Lung (tissue), 12 donors: ENCODE data around the gene SELENOM. TPM values are rescaled to one million over a fixed set of nuclear protein-coding genes. Genes with fewer than 3 reads are reported as not detected.

ENCODE experiments used
- ATAC-seq: fragments of 200-7000 bp; cut with Tn5 transposase; one replicate; pipeline ENCODE4 v1.9.1; 2020; ENCODE audit warnings: moderate number of reproducible peaks; ENCODE audit not compliant: insufficient read depth, low FRiP score
- DNase-seq, 3 donors: peaks; one replicate each; pipeline ENCODE4 v3.0.0-alpha.2; 2013 to 2017
- H3K27ac ChIP-seq, 2 donors: one replicate each; pipeline ENCODE4 v1.5.1; 2013; ENCODE audit warnings: mild to moderate bottlenecking in 2 of 2, moderate library complexity in 2 of 2, control low read depth in 1 of 2, inconsistent platforms in 1 of 2, low read depth in 1 of 2, low read length in 1 of 2
- H3K27me3 ChIP-seq, 3 donors: one replicate each; pipeline ENCODE4 v1.5.1; 2013; ENCODE audit warnings: low read length in 2 of 3; ENCODE audit not compliant: control insufficient read depth in 3 of 3, insufficient read depth in 3 of 3
- H3K36me3 ChIP-seq, 4 donors: one replicate each; pipeline ENCODE4 v1.5.1; 2013; ENCODE audit warnings: low read length in 4 of 4, mild to moderate bottlenecking in 1 of 4, moderate library complexity in 1 of 4; ENCODE audit not compliant: control insufficient read depth in 4 of 4, insufficient read depth in 4 of 4
- H3K4me1 ChIP-seq, 5 donors: one replicate each; pipeline ENCODE4 v1.5.1; 2013; ENCODE audit warnings: low read length in 5 of 5, mild to moderate bottlenecking in 2 of 5, moderate library complexity in 1 of 5; ENCODE audit not compliant: control insufficient read depth in 5 of 5, insufficient read depth in 5 of 5
- H3K4me3 ChIP-seq: one replicate; pipeline ENCODE4 v1.5.1; 2013; ENCODE audit warnings: mild to moderate bottlenecking, control low read depth, moderate library complexity
- H3K9ac ChIP-seq, 2 donors: one replicate each; pipeline ENCODE4 v1.5.1; 2013; ENCODE audit warnings: low read length in 2 of 2, control low read depth in 1 of 2; ENCODE audit not compliant: insufficient read depth in 1 of 2
- H3K9me3 ChIP-seq, 4 donors: one replicate each; pipeline ENCODE4 v1.5.1; 2013; ENCODE audit warnings: low read length in 3 of 4, mild to moderate bottlenecking in 1 of 4, moderate library complexity in 1 of 4; ENCODE audit not compliant: control insufficient read depth in 4 of 4, insufficient read depth in 3 of 4
- CTCF ChIP-seq: IDR thresholded peaks from 2 replicates; pipeline ENCODE4 v1.5.1; 2012; ENCODE audit warnings: mild to moderate bottlenecking; ENCODE audit errors: control extremely low read depth, extremely low read depth
- WGBS, 2 donors: extraction: QIAGEN DNeasy Blood & Tissue Kit; methylation state at CpG; one replicate each; pipeline ENCODE4 v1.1.7; 2013; 5-methylcytosine and 5-hydroxymethylcytosine counted together
- polyA plus RNA-seq, 2 donors: library from polyadenylated mRNA; stranded (reverse); fragments of 200-250 nt; gene quantifications; one replicate each; pipeline ENCODE4 v1.2.1, GENCODE V29; 2013
- total RNA-seq, 2 donors: library from RNA; depleted of rRNA in 1 of 2; stranded (reverse); fragments of >200 nt in 1 of 2; gene quantifications; one replicate each; pipeline ENCODE4 v1.2.1, GENCODE V29; 2014 to 2021
- donor health status: control.
- donor health status: control.
- donor health status: Bipolar disorder and iron deficiency.
- donor health status: healthy.
- donor health status: DM: yes; HTN: yes; CAD: no.

Gene SELENOM
- total and polyA plus RNA-seq, 4 donors, result 26.6 to 159 (median 147) TPM

DNA sequence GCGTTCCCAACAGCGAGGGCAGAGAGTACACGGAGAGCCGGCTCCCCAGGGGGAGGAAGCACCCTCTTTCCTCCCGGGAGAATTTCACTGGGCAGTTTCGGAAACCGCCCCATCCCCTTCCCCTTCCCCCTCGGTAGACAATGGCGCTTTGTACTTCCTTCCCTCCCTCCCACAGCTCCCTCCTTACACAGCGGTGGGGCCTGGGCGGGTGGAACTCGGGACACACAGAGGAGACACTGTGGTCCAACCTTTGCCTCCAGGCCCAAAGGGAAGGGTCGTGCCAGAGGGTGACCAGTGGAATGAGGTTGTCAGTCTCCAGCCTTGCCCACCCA, 21.9 kb downstream of the SELENOM start:
- peak overlapping the region in 1 of 2 donors; percentile 61 for H3K9ac ChIP-seq
- no peaks in the 10 kb centered on the region for H3K27me3 ChIP-seq
- peaks cover 7 to 39% (median 20%) of the 10 kb centered on the region in 5 donors for H3K4me1 ChIP-seq
- H3K36me3 ChIP-seq, result peaks cover 4 to 27% (median 22%) of the 10 kb centered on the region in 4 donors
- TF ChIP-seq CTCF, result no peak
- ATAC-seq (no peak), DNase-seq (peak in 1 of 3 donors; percentile 50)
- H3K4me3 ChIP-seq, result peak overlapping the region; percentile 62
- peak overlapping the region; percentile 45 to 86 for H3K27ac ChIP-seq
- no peaks in the 10 kb centered on the region for H3K9me3 ChIP-seq
- whole genome bisulfite sequencing, 2 donors, result 8 to 14% methylated on average over 10 to 13 of the region's 13 CpGs

DNA sequence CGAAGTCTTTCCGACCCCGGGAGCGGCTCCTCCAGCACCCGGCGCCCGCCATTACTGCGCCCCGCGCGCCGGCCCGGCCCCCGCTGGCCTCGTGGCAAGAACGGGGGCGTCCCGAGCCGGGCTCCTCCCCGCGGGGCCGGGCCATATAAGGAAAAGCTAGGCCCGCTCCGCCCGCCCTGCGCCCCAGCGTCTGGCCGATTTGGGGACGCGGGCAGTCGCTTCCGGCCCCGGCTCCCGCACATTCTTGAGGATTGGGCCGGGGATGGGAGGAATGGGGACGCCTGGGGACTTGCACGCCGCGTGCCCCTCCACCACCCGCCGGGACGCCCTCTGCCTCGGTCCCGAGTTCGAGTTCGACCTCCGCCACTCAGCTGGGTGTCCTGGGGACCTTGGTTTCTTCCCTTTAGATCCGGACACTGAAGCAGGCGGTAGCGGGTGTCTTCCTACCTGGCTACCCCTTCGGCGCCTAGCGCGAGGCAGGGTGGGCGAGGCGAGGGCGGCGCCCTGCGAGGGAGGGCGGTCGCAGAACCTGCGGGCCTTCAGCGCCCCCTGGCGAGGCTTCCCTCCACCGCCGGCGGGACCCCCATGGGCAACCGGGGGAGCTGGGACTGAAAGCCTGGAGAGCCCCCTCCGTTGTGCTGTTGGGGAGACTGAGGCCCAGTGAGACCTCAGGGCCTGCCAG, 22.4 kb downstream of the SELENOM start:
- Histone ChIP-seq H3K9me3 (no peaks in the 10 kb centered on the region), H3K4me3 (peak overlapping the region; percentile 62), H3K27me3 (no peaks in the 10 kb centered on the region), H3K9ac (peak overlapping the region in 1 of 2 donors; percentile 57), H3K36me3 (peaks cover 4 to 27% (median 20%) of the 10 kb centered on the region in 4 donors), H3K27ac (peak overlapping the region; percentile 79 to 86), H3K4me1 (peaks cover 7 to 43% (median 24%) of the 10 kb centered on the region in 5 donors)
- DNase-seq (peak; percentile 88 to 91 (median 88)), ATAC-seq (peak; percentile 87)
- WGBS, 2 donors, result 0 to 1% methylated on average over 48 to 69 of the region's 69 CpGs
- peak; percentile 66 for TF ChIP-seq CTCF

- 12 to 15% methylated on average over 18 of the region's 18 CpGs for WGBS, 2 donors
- Histone ChIP-seq H3K4me1 (peaks cover 7 to 43% (median 24%) of the 10 kb centered on the region in 5 donors), H3K9ac (peak overlapping the region; percentile 3 to 18), H3K4me3 (peak overlapping the region; percentile 36), H3K27ac (peak overlapping the region; percentile 62 to 79), H3K36me3 (peaks cover 4 to 22% (median 14%) of the 10 kb centered on the region in 4 donors), H3K27me3 (no peaks in the 10 kb centered on the region), H3K9me3 (no peaks in the 10 kb centered on the region)
- TF ChIP-seq CTCF, result no peak
- ATAC-seq (no peak), DNase-seq (no peak)
Observed at GRCh38 chr22:31083923-31084810, 23.2 kb downstream of the SELENOM start.
